Muscle layer of colon (tissue), 2 donors: ENCODE data around the gene ABCD4.

Experiments used
- H3K27ac ChIP-seq: one replicate; pipeline ENCODE4 v1.7.0; 2013; ENCODE audit warnings: low read depth, mild to moderate bottlenecking, low read length, moderate library complexity
- H3K27me3 ChIP-seq, 2 donors: one replicate each; pipeline ENCODE4 v1.7.0; 2013; ENCODE audit warnings: low read length in 2 of 2, mild to moderate bottlenecking in 2 of 2; ENCODE audit not compliant: insufficient read depth in 2 of 2, control insufficient read depth in 1 of 2
- H3K36me3 ChIP-seq: one replicate; pipeline ENCODE4 v1.7.0; 2013; ENCODE audit warnings: mild to moderate bottlenecking, low read length; ENCODE audit not compliant: insufficient read depth
- H3K4me1 ChIP-seq: one replicate; pipeline ENCODE4 v1.7.0; 2013; ENCODE audit warnings: mild to moderate bottlenecking, low read length; ENCODE audit not compliant: insufficient read depth
- H3K4me3 ChIP-seq, 2 donors: one replicate each; pipeline ENCODE4 v1.7.0; 2013; ENCODE audit warnings: low read length in 2 of 2, low read depth in 1 of 2, mild to moderate bottlenecking in 1 of 2, moderate library complexity in 1 of 2
- H3K9ac ChIP-seq: one replicate; pipeline ENCODE4 v1.7.0; 2013; ENCODE audit warnings: low read length
- H3K9me3 ChIP-seq: one replicate; pipeline ENCODE4 v1.7.0; 2013; ENCODE audit warnings: mild to moderate bottlenecking, low read length
- donor health status: abdominal sarcoma.
- donor health status: Adenocarcinoma of cecum.

The ABCD4 gene

GRCh38 chr14:74299061-74299545, 3.6 kb downstream of the ABCD4 start:
- Histone ChIP-seq H3K36me3 (peaks cover 42% of the 10 kb centered on the region), H3K9ac (no peak overlapping the region), H3K9me3 (no peaks in the 10 kb centered on the region), H3K4me1 (peaks cover 14% of the 10 kb centered on the region), H3K4me3 (no peak overlapping the region), H3K27ac (no peak overlapping the region), H3K27me3 (no peaks in the 10 kb centered on the region)

GRCh38 chr14:74297986-74298385, 4.7 kb downstream of the ABCD4 start:
- peaks cover 42% of the 10 kb centered on the region for H3K36me3 ChIP-seq
- no peak overlapping the region for H3K4me3 ChIP-seq
- no peak overlapping the region for H3K27ac ChIP-seq
- no peaks in the 10 kb centered on the region for H3K27me3 ChIP-seq
- peaks cover 14% of the 10 kb centered on the region for H3K4me1 ChIP-seq
- no peak overlapping the region for H3K9ac ChIP-seq
- H3K9me3 ChIP-seq: no peaks in the 10 kb centered on the region

GRCh38 chr14:74296037-74296467, 6.7 kb downstream of the ABCD4 start:
- H3K27me3 ChIP-seq: no peaks in the 10 kb centered on the region
- H3K4me3 ChIP-seq: no peak overlapping the region
- H3K9me3 ChIP-seq: no peaks in the 10 kb centered on the region
- no peak overlapping the region for H3K27ac ChIP-seq
- H3K9ac ChIP-seq: no peak overlapping the region
- peaks cover 4% of the 10 kb centered on the region for H3K4me1 ChIP-seq
- peaks cover 61% of the 10 kb centered on the region for H3K36me3 ChIP-seq

GRCh38 chr14:74293606-74294005, 9.1 kb downstream of the ABCD4 start:
- Histone ChIP-seq H3K4me1 (peaks cover 1% of the 10 kb centered on the region), H3K27ac (no peak overlapping the region), H3K36me3 (peaks cover 74% of the 10 kb centered on the region), H3K9me3 (no peaks in the 10 kb centered on the region), H3K27me3 (no peaks in the 10 kb centered on the region), H3K9ac (no peak overlapping the region), H3K4me3 (no peak overlapping the region)

GRCh38 chr14:74292061-74292460, 10.7 kb downstream of the ABCD4 start:
- H3K9ac ChIP-seq: no peak overlapping the region
- H3K9me3 ChIP-seq: no peaks in the 10 kb centered on the region
- no peaks in the 10 kb centered on the region for H3K27me3 ChIP-seq
- peaks cover 72% of the 10 kb centered on the region for H3K36me3 ChIP-seq
- H3K4me1 ChIP-seq: no peaks in the 10 kb centered on the region
- H3K4me3 ChIP-seq: no peak overlapping the region
- H3K27ac ChIP-seq: no peak overlapping the region

- Histone ChIP-seq H3K27ac (no peak overlapping the region), H3K27me3 (no peaks in the 10 kb centered on the region), H3K36me3 (peaks cover 72% of the 10 kb centered on the region)
Measured at GRCh38 chr14:74290415-74290814, 12.3 kb downstream of the ABCD4 start.

GRCh38 chr14:74289801-74290200, 12.9 kb downstream of the ABCD4 start:
- Histone ChIP-seq H3K4me3 (no peak overlapping the region), H3K27ac (no peak overlapping the region), H3K27me3 (no peaks in the 10 kb centered on the region), H3K9me3 (no peaks in the 10 kb centered on the region), H3K9ac (no peak overlapping the region), H3K36me3 (peaks cover 70% of the 10 kb centered on the region), H3K4me1 (no peaks in the 10 kb centered on the region)

More at GRCh38 chr14:74290415-74290814, 12.3 kb downstream of the ABCD4 start:
- no peak overlapping the region for H3K4me3 ChIP-seq
- no peak overlapping the region for H3K9ac ChIP-seq
- no peaks in the 10 kb centered on the region for H3K9me3 ChIP-seq
- H3K4me1 ChIP-seq: no peaks in the 10 kb centered on the region

GRCh38 chr14:74286736-74287135, 16.0 kb downstream of the ABCD4 start:
- no peaks in the 10 kb centered on the region for H3K27me3 ChIP-seq
- peaks cover 64% of the 10 kb centered on the region for H3K36me3 ChIP-seq
- no peaks in the 10 kb centered on the region for H3K4me1 ChIP-seq
- no peak overlapping the region for H3K4me3 ChIP-seq
- no peak overlapping the region for H3K27ac ChIP-seq
- no peaks in the 10 kb centered on the region for H3K9me3 ChIP-seq
- H3K9ac ChIP-seq: no peak overlapping the region

GRCh38 chr14:74281069-74281468, 21.7 kb downstream of the ABCD4 start:
- no peaks in the 10 kb centered on the region for H3K4me1 ChIP-seq
- no peaks in the 10 kb centered on the region for H3K9me3 ChIP-seq
- no peak overlapping the region for H3K4me3 ChIP-seq
- no peak overlapping the region for H3K9ac ChIP-seq
- no peaks in the 10 kb centered on the region for H3K27me3 ChIP-seq
- no peak overlapping the region for H3K27ac ChIP-seq
- peaks cover 21% of the 10 kb centered on the region for H3K36me3 ChIP-seq

- H3K9me3 ChIP-seq: no peaks in the 10 kb centered on the region
- no peaks in the 10 kb centered on the region for H3K4me1 ChIP-seq
- no peaks in the 10 kb centered on the region for H3K27me3 ChIP-seq
- no peak overlapping the region for H3K4me3 ChIP-seq
- no peak overlapping the region for H3K9ac ChIP-seq
- no peak overlapping the region for H3K27ac ChIP-seq
- H3K36me3 ChIP-seq: peaks cover 2% of the 10 kb centered on the region
Measured at GRCh38 chr14:74278080-74278479, 24.7 kb downstream of the ABCD4 start.

- Histone ChIP-seq H3K9ac (no peak overlapping the region), H3K27ac (no peak overlapping the region), H3K4me1 (no peaks in the 10 kb centered on the region), H3K36me3 (no peaks in the 10 kb centered on the region), H3K27me3 (no peaks in the 10 kb centered on the region), H3K4me3 (no peak overlapping the region), H3K9me3 (no peaks in the 10 kb centered on the region)
Measured at GRCh38 chr14:74275241-74275841, 27.4 kb downstream of the ABCD4 start.

- H3K9me3 ChIP-seq: no peaks in the 10 kb centered on the region
- no peaks in the 10 kb centered on the region for H3K4me1 ChIP-seq
- H3K36me3 ChIP-seq: no peaks in the 10 kb centered on the region
- H3K9ac ChIP-seq: no peak overlapping the region
- H3K4me3 ChIP-seq: no peak overlapping the region
- H3K27me3 ChIP-seq: no peaks in the 10 kb centered on the region
- no peak overlapping the region for H3K27ac ChIP-seq
Measured at GRCh38 chr14:74271365-74271764, 31.4 kb downstream of the ABCD4 start.
